CD14-positive monocyte (primary cell): ENCODE data around the gene AKAP9. TPM values are rescaled to one million over a fixed set of nuclear protein-coding genes. Genes with fewer than 3 reads are reported as not detected.

Experiments used
- DNase-seq, 3 donors: peaks; one replicate each; pipeline ENCODE4 v3.0.0-alpha.2; 2011 to 2022
- H2AFZ ChIP-seq: 2 replicates; pipeline ENCODE4 v1.6.0; 2012; ENCODE audit warnings: mild to moderate bottlenecking, low read depth, low read length, inconsistent platforms; ENCODE audit not compliant: insufficient read depth, poor library complexity, severe bottlenecking
- H3K27ac ChIP-seq, 2 donors: 1 replicate in 1 of 2; 2 replicates in 1 of 2; pipeline ENCODE4 v1.5.1; 2012 to 2013; ENCODE audit warnings: low read length in 2 of 2, control low read depth in 1 of 2, inconsistent platforms in 1 of 2, low read depth in 1 of 2, mild to moderate bottlenecking in 1 of 2
- H3K27me3 ChIP-seq, 2 donors: one replicate each; pipeline versions ENCODE4 v1.6.0 to v1.6.1; 2011 to 2013; ENCODE audit warnings: low read length in 2 of 2; ENCODE audit not compliant: control insufficient read depth in 2 of 2, insufficient read depth in 2 of 2
- H3K36me3 ChIP-seq, 2 donors: replicated peaks in 1 of 2; 1 replicate in 1 of 2; 2 replicates in 1 of 2; pipeline versions ENCODE4 v1.5.1 to v1.6.1; 2012 to 2013; ENCODE audit warnings: low read length in 2 of 2, control low read depth in 1 of 2, inconsistent platforms in 1 of 2, mild to moderate bottlenecking in 1 of 2; ENCODE audit not compliant: insufficient read depth in 2 of 2, control insufficient read depth in 1 of 2
- H3K4me1 ChIP-seq, 2 donors: 1 replicate in 1 of 2; 2 replicates in 1 of 2; pipeline versions ENCODE4 v1.5.1 to v1.6.1; 2012 to 2013; ENCODE audit warnings: low read length in 2 of 2, control low read depth in 1 of 2, inconsistent platforms in 1 of 2, mild to moderate bottlenecking in 1 of 2, moderate library complexity in 1 of 2; ENCODE audit not compliant: insufficient read depth in 2 of 2, control insufficient read depth in 1 of 2
- H3K4me2 ChIP-seq: replicated peaks from 2 replicates; pipeline ENCODE3; 2012; ENCODE audit warnings: low read length, moderate library complexity, mild to moderate bottlenecking; ENCODE audit not compliant: poor library complexity, severe bottlenecking; ENCODE audit errors: extremely low read depth
- H3K4me3 ChIP-seq, 3 experiments: fragments of 200-600 bp in 1 of 3; sonication (generic) in 1 of 3; replicated peaks in 1 of 3; 1 replicate in 2 of 3; 2 replicates in 1 of 3; pipeline ENCODE4 v1.5.1; 2011 to 2013; ENCODE audit warnings: low read length in 3 of 3, mild to moderate bottlenecking in 3 of 3, control low read depth in 2 of 3, low read depth in 2 of 3, inconsistent platforms in 1 of 3, moderate library complexity in 1 of 3
- H3K79me2 ChIP-seq: 2 replicates; pipeline ENCODE4 v1.6.0; 2012; ENCODE audit warnings: mild to moderate bottlenecking, control low read depth, inconsistent platforms, low read length, moderate library complexity; ENCODE audit not compliant: insufficient read depth
- H3K9ac ChIP-seq: 2 replicates; pipeline ENCODE4 v1.6.0; 2017; ENCODE audit warnings: low read length, mild to moderate bottlenecking; ENCODE audit not compliant: insufficient read depth, poor library complexity, severe bottlenecking
- H3K9me3 ChIP-seq, 2 donors: replicated peaks in 1 of 2; 1 replicate in 1 of 2; 2 replicates in 1 of 2; pipeline versions ENCODE4 v1.5.1 to v1.6.1; 2012 to 2013; ENCODE audit warnings: low read length in 2 of 2, control low read depth in 1 of 2; ENCODE audit not compliant: control insufficient read depth in 1 of 2, insufficient read depth in 1 of 2
- H4K20me1 ChIP-seq: 2 replicates; pipeline ENCODE4 v1.6.0; 2012; ENCODE audit warnings: mild to moderate bottlenecking, low read length, control low read depth, moderate library complexity; ENCODE audit not compliant: insufficient read depth
- H3K27ac Mint-ChIP-seq, 7 donors: one replicate each; pipeline ENCODE4 v1.8.0; 2020; ENCODE audit warnings: mild to moderate bottlenecking in 7 of 7, mixed read lengths in 7 of 7, moderate library complexity in 6 of 7, inconsistent platforms in 2 of 7
- H3K27me3 Mint-ChIP-seq, 3 donors: one replicate each; pipeline ENCODE4 v1.8.0; 2021 to 2022; ENCODE audit warnings: low read depth in 3 of 3, mild to moderate bottlenecking in 3 of 3, mixed read lengths in 3 of 3, moderate library complexity in 3 of 3, inconsistent platforms in 1 of 3
- H3K36me3 Mint-ChIP-seq, 2 donors: one replicate each; pipeline ENCODE4 v1.8.0; 2020; ENCODE audit warnings: mixed read lengths in 2 of 2, inconsistent platforms in 1 of 2, mild to moderate bottlenecking in 1 of 2
- H3K4me1 Mint-ChIP-seq: one replicate; pipeline ENCODE4 v1.8.0; 2020; ENCODE audit warnings: mild to moderate bottlenecking, mixed read lengths
- H3K4me3 Mint-ChIP-seq, 2 donors: one replicate each; pipeline ENCODE4 v1.8.0; 2020; ENCODE audit warnings: mild to moderate bottlenecking in 2 of 2, mixed read lengths in 2 of 2, moderate library complexity in 1 of 2
- H3K9me3 Mint-ChIP-seq, 7 donors: one replicate each; pipeline ENCODE4 v1.8.0; 2020 to 2022; ENCODE audit warnings: mixed read lengths in 7 of 7, mild to moderate bottlenecking in 6 of 7, moderate library complexity in 6 of 7, inconsistent platforms in 2 of 7
- WGBS: methylation state at CpG from one replicate; pipeline ENCODE4 v1.1.5; 2013; ENCODE audit warnings: missing lambda C conversion rate; ENCODE audit not compliant: insufficient coverage; 5-methylcytosine and 5-hydroxymethylcytosine counted together
- intact Hi-C, 2 donors: fragments of 100-400 bp; cut with micrococcal nuclease; formaldehyde crosslinking; loops; one replicate each; pipeline versions ENCODE4 v1.15.0 to v1.15.1; 2023
- polyA plus RNA-seq, 3 donors: library from polyadenylated mRNA; depleted of rRNA in 1 of 3; unstranded in 2 of 3; stranded (reverse) in 1 of 3; fragments of 300-500 nt in 2 of 3; fragments of >200 nt in 1 of 3; fragmentation: Illumina TruSeq in 2 of 3; gene quantifications; 1 replicate in 2 of 3; 2 replicates in 1 of 3; pipeline ENCODE4 v1.2.3, GENCODE V29; 2012 to 2021
- TF ChIP-seq, protein P1 (sequence below): fragments of 200-600 bp; IDR thresholded peaks from one replicate; pipeline ENCODE4 v1.8.0; 2022; ENCODE audit warnings: antibody characterized with exemption, mild to moderate bottlenecking

AKAP9 gene
- polyA plus RNA-seq, 3 donors: 1.5 to 23.3 (median 7.3) TPM

- no peak overlapping the region for H3K27ac ChIP-seq
- H3K27me3 Mint-ChIP-seq: no peaks in the 10 kb centered on the region
- no CpG with 5 or more reads among the region's 1 CpG for WGBS
- intact Hi-C loops: no loop called here
- peaks cover 66 to 82% of the 10 kb centered on the region in 2 donors for H3K36me3 ChIP-seq
- no peaks in the 10 kb centered on the region for H4K20me1 ChIP-seq
- H3K27ac Mint-ChIP-seq: no peak overlapping the region
- no peak overlapping the region for H3K4me2 ChIP-seq
- H3K79me2 ChIP-seq: no peaks in the 10 kb centered on the region
- H3K4me1 Mint-ChIP-seq: no peaks in the 10 kb centered on the region
- H3K9me3 ChIP-seq: peaks cover 11 to 15% of the 10 kb centered on the region in 2 donors
- TF ChIP-seq, protein P1, sequence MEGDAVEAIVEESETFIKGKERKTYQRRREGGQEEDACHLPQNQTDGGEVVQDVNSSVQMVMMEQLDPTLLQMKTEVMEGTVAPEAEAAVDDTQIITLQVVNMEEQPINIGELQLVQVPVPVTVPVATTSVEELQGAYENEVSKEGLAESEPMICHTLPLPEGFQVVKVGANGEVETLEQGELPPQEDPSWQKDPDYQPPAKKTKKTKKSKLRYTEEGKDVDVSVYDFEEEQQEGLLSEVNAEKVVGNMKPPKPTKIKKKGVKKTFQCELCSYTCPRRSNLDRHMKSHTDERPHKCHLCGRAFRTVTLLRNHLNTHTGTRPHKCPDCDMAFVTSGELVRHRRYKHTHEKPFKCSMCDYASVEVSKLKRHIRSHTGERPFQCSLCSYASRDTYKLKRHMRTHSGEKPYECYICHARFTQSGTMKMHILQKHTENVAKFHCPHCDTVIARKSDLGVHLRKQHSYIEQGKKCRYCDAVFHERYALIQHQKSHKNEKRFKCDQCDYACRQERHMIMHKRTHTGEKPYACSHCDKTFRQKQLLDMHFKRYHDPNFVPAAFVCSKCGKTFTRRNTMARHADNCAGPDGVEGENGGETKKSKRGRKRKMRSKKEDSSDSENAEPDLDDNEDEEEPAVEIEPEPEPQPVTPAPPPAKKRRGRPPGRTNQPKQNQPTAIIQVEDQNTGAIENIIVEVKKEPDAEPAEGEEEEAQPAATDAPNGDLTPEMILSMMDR: no peak
- no peaks in the 10 kb centered on the region for H3K27me3 ChIP-seq
- no peak overlapping the region for H3K4me3 Mint-ChIP-seq
- peaks cover 45 to 71% of the 10 kb centered on the region in 2 donors for H3K36me3 Mint-ChIP-seq
- no peak overlapping the region for H3K4me3 ChIP-seq
- no peak overlapping the region for H3K9ac ChIP-seq
- H3K4me1 ChIP-seq: no peaks in the 10 kb centered on the region
- H3K9me3 Mint-ChIP-seq: peaks cover 7 to 18% (median 13%) of the 10 kb centered on the region in 7 donors
- DNase-seq: no peak
- no peak overlapping the region for H2AFZ ChIP-seq
Observed at GRCh38 chr7:92028686-92029085, 88.0 kb downstream of the AKAP9 start.

DNA sequence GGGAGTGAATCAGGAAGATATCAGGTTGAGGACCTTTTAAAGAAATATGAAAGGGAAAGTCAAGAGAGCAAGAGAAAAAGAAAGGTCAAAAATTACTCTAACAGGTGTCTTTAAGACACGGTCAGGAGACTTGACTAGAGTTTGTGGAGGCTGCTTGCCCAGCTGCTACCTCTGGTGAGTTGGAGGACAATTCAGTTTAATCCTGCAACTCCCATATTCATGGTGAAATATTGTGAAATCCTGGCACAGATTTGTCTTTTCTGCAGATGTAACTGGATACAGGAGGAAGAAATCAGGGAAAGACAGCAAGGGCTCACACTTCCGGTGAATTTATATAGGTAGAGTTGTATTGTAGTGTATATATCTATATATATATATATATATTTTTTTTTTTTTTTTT, 93.5 kb downstream of the AKAP9 start:
- Histone ChIP-seq H3K36me3 (peaks cover 46 to 87% of the 10 kb centered on the region in 2 donors), H3K27me3 (no peaks in the 10 kb centered on the region), H3K9ac (no peak overlapping the region), H3K79me2 (no peaks in the 10 kb centered on the region), H3K27ac (no peak overlapping the region), H3K9me3 (no peaks in the 10 kb centered on the region), H3K4me3 (no peak overlapping the region), H3K4me1 (no peaks in the 10 kb centered on the region), H4K20me1 (no peaks in the 10 kb centered on the region), H2AFZ (no peak overlapping the region), H3K4me2 (no peak overlapping the region)
- DNase-seq: no peak
- H3K9me3 Mint-ChIP-seq: no peaks in the 10 kb centered on the region
- no peak overlapping the region for H3K4me3 Mint-ChIP-seq
- intact Hi-C loops: no loop called here
- no peaks in the 10 kb centered on the region for H3K4me1 Mint-ChIP-seq
- peaks cover 48 to 64% of the 10 kb centered on the region in 2 donors for H3K36me3 Mint-ChIP-seq
- TF ChIP-seq, protein P1: no peak
- no peak overlapping the region for H3K27ac Mint-ChIP-seq
- WGBS: 100% methylated on average over 1 of the region's 2 CpGs
- H3K27me3 Mint-ChIP-seq: peaks cover 0 to 2% (median 0%) of the 10 kb centered on the region in 3 donors
